Measurements from ENCODE around the gene RHOD.

DNA sequence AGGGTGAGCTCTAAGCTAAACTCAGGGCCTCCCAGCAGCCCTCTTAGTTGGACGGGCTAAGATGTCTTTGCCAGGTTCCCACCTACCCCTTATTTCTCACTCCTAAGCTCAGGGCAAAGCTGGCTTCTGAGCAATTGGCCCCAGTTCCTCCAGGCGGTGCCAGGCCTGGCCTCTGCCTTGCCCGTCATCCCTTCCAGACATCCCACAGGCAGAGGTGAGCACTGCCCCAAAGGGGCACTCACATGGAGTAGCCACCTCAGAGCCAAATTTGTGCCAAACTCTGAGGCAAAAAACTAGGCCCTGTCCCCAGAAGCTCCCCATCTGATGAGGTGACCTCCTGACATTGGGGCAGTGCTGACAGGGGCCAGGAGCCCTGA, 9.7 kb downstream of the RHOD start:
- TF ChIP-seq, protein P1, sequence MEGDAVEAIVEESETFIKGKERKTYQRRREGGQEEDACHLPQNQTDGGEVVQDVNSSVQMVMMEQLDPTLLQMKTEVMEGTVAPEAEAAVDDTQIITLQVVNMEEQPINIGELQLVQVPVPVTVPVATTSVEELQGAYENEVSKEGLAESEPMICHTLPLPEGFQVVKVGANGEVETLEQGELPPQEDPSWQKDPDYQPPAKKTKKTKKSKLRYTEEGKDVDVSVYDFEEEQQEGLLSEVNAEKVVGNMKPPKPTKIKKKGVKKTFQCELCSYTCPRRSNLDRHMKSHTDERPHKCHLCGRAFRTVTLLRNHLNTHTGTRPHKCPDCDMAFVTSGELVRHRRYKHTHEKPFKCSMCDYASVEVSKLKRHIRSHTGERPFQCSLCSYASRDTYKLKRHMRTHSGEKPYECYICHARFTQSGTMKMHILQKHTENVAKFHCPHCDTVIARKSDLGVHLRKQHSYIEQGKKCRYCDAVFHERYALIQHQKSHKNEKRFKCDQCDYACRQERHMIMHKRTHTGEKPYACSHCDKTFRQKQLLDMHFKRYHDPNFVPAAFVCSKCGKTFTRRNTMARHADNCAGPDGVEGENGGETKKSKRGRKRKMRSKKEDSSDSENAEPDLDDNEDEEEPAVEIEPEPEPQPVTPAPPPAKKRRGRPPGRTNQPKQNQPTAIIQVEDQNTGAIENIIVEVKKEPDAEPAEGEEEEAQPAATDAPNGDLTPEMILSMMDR (IDR thresholded peaks at IDR 0.05; ENCODE audit: insufficient read depth, low read length, poor library complexity, severe bottlenecking) = no peak
- TF ChIP-seq EZH2phosphoT487 (conservative IDR thresholded peaks at IDR 0.05; ENCODE audit: low read length) = no peak

All from SU-DHL-6 (cell line).